ENCODE results near the gene MGAT4C.

Gene MGAT4C

DNA sequence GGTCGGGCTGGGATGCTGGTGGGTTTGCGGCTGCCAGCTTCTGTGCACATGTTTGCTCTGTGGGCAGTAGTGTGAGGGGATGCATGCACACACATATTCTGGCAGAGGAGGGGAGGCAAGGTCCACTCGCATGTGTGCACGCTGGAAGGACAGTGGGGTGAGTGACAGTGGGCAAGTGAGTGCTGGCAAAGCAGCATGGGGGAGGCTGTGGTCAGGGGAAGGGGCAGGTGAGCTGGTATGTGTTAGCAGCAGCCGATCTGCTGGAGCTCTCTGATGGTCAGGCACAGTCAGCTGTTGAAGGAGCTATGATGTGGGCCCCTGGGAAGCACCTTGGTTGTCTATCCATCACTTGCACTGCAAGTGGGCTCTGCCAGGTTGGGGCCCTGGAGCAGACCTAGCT, 211.8 kb downstream of the MGAT4C start:
- H3K4me3 ChIP-seq (ENCODE audit: low read depth, low read length): no peak overlapping the region
- TF ChIP-seq, protein P1, sequence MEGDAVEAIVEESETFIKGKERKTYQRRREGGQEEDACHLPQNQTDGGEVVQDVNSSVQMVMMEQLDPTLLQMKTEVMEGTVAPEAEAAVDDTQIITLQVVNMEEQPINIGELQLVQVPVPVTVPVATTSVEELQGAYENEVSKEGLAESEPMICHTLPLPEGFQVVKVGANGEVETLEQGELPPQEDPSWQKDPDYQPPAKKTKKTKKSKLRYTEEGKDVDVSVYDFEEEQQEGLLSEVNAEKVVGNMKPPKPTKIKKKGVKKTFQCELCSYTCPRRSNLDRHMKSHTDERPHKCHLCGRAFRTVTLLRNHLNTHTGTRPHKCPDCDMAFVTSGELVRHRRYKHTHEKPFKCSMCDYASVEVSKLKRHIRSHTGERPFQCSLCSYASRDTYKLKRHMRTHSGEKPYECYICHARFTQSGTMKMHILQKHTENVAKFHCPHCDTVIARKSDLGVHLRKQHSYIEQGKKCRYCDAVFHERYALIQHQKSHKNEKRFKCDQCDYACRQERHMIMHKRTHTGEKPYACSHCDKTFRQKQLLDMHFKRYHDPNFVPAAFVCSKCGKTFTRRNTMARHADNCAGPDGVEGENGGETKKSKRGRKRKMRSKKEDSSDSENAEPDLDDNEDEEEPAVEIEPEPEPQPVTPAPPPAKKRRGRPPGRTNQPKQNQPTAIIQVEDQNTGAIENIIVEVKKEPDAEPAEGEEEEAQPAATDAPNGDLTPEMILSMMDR (IDR thresholded peaks at IDR 0.05; ENCODE audit: low read depth, low read length): no peak

DNA sequence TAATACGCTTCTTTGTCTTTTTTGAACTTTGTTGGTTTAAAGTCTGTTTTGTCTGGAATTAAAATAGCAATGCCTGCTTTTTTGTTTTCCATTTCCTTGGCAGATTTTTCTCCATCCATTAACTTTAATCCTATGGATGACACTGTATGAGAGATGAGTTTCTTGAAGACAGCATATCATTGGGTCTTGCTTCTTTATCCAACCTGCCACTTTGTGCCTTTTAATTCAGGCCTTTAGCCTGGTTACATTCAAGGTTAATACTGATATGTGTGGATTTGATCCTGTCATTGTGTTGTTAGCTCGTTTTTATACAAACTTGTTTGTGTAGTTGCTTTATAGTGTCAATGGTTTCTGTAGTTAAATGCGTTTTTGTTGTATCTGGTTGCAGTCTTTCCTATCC, 214.1 kb downstream of the MGAT4C start:
- TF ChIP-seq, protein P1 (IDR thresholded peaks at IDR 0.05; ENCODE audit: low read depth, low read length): no peak

GRCh38 chr12:86018361-86018760, 237.8 kb downstream of the MGAT4C start:
- no peak overlapping the region for H3K4me3 ChIP-seq (ENCODE audit: low read depth, low read length)
- TF ChIP-seq, protein P1 (IDR thresholded peaks at IDR 0.05; ENCODE audit: low read depth, low read length): no peak

More for the DNA sequence above, 214.1 kb downstream of the MGAT4C start:
- H3K4me3 ChIP-seq (ENCODE audit: low read depth, low read length): no peak overlapping the region

GRCh38 chr12:86015026-86015425, 241.2 kb downstream of the MGAT4C start:
- no peak overlapping the region for H3K4me3 ChIP-seq (ENCODE audit: low read depth, low read length)
- TF ChIP-seq, protein P1 (IDR thresholded peaks at IDR 0.05; ENCODE audit: low read depth, low read length): no peak

DNA sequence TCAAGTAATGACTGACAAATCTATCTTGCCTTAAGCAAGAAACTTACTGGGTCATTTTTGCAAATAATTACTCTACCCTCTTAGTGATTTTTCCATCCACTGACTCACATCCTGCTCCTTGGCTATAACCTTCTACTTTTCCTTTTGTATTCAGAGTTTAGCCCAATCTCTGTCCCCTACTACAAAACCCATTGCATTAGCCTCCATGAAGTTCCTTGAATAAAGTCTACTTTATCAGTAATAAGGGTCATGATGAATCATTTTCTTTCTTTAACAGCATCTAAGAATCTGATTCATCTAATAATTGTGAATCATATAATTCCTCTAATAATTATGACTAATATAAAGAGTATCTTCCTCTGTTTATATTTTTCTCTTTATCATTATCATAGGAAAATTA, 249.5 kb downstream of the MGAT4C start:
- TF ChIP-seq, protein P1 (IDR thresholded peaks at IDR 0.05; ENCODE audit: low read depth, low read length): no peak
- no peak overlapping the region for H3K4me3 ChIP-seq (ENCODE audit: low read depth, low read length)

GRCh38 chr12:85998074-85998473, 258.1 kb downstream of the MGAT4C start:
- TF ChIP-seq, protein P1 (IDR thresholded peaks at IDR 0.05; ENCODE audit: low read depth, low read length): no peak
- H3K4me3 ChIP-seq (ENCODE audit: low read depth, low read length): no peak overlapping the region

DNA sequence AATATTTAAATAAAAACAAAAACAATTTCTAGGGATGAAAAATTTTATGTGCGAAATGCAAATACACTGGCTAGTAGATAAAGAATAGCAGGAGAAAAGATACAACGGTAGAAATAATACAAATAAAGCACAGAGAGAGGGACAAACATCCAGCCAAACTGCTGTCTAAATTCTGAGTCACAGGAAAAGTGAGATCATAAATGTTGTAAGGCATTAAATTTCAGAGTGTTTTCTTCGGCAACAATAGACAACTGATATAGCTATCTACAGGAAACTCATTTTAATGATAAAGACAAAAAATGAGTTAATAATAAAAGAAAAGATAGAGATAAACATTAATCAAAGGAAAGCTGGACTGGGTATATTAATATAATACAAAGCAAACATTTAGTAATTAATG, 259.9 kb downstream of the MGAT4C start:
- no peak overlapping the region for H3K4me3 ChIP-seq (ENCODE audit: low read depth, low read length)
- TF ChIP-seq, protein P1 (IDR thresholded peaks at IDR 0.05; ENCODE audit: low read depth, low read length): no peak

Data from WI38 (cell line).